Measurements from ENCODE around the gene PLAAT2. TPM values are rescaled to one million over a fixed set of nuclear protein-coding genes. Genes with fewer than 3 reads are reported as not detected.

Gene PLAAT2
- polyA plus RNA-seq, 1 of the 3 experiments (the other 2 are of a cell fraction): 0.53 TPM

DNA sequence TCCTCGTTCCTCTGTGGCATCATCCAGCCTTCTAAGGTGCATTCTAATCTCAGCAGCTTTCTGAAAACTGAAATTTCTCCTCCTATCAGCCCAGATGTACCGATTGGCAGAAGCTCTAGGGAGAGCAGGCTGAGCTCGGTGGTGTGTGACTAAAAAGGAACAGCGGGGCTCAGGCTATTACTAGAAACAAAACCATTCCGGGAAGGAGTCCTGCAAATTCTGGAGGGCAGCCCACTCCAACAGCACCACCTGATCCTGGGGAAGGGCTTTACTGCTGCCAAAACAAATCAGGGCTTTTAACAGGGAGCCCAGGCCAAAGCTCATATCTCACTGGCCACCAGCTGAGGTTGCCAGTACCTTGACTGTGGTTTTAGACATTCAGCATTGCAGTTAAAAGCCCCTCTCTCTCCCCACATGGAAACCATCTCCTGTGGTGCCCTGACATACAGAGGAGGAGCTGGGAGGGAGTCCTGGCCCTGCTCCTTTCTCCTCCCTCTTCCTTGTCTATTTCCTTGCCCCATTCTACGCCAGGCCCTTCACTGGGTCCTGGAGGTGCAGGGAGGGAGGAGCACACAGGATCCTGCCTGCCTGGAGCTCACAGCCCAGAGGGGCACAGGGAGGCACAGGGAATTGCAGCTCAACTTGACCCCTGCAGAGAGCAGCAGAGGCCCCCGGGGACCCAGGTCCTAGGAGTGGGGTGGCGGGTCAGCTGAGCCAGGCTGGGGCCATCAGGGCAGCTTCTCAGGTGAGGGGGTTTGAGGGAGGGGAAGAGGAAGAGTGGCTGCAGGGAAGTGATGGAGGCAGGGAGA is 25.7 kb downstream of the PLAAT2 start:
- WGBS (ENCODE audit: low lambda C conversion rate): 54% methylated on average over 7 of the region's 8 CpGs
- Histone ChIP-seq H3K9me3 (no peaks in the 10 kb centered on the region), H3K4me3 (ENCODE audit: low read depth in 2 of 2, low read length in 1 of 2) (no peak overlapping the region), H2AFZ (ENCODE audit: low read depth) (peak overlapping the region; percentile 39; the same call in 1 of the 2 replicates), H3K9me2 (no peaks in the 10 kb centered on the region), H3K36me3 (replicated peaks in 1 of 2; ENCODE audit: control insufficient read depth in 1 of 2, insufficient read depth in 2 of 2, low read length in 1 of 2) (no peaks in the 10 kb centered on the region), H3K79me2 (ENCODE audit: insufficient read depth) (no peaks in the 10 kb centered on the region), H3K9ac (no peak overlapping the region), H3K4me2 (peak overlapping the region; percentile 58), H3K4me1 (ENCODE audit: control insufficient read depth in 1 of 2, insufficient read depth in 2 of 2, low read depth in 1 of 2, low read length in 1 of 2) (peaks cover 0 to 16% of the 10 kb centered on the region in 2 experiments; a peak in 1 of 4 replicates), H3F3A (replicated peaks; ENCODE audit: insufficient read depth) (no peaks in the 10 kb centered on the region), H3K27ac (ENCODE audit: low read depth in 2 of 2, low read length in 1 of 2) (peak overlapping the region in 1 of 2 experiments; percentile 12; a peak in 1 of 4 replicates), H3K27me3 (ENCODE audit: insufficient read depth) (no peaks in the 10 kb centered on the region), H4K20me1 (ENCODE audit: insufficient read depth) (no peaks in the 10 kb centered on the region)
- ChIA-PET POLR2A (no interaction called here), CTCF (interaction anchor here (0.7 to 1.5 kb wide), 5 partner anchors 14 to 98 kb away, joined by 3 to 6 read pairs (median 3); no protein-coding TSS in a partner anchor)
- TF ChIP-seq USF2 (IDR thresholded peaks at IDR 0.05; ENCODE audit: borderline replicate concordance, low read depth, low read length) (no peak), REST (IDR thresholded peaks at IDR 0.05; ENCODE audit: low read depth, low read length) (no peak), POLR2AphosphoS5 (IDR thresholded peaks at IDR 0.05; ENCODE audit: low read depth, low read length) (no peak), EZH2phosphoT487 (IDR thresholded peaks at IDR 0.05; ENCODE audit: borderline replicate concordance, low read depth) (no peak), USF1 (IDR thresholded peaks at IDR 0.05; ENCODE audit: borderline replicate concordance, low read depth) (no peak), JUND (IDR thresholded peaks at IDR 0.05) (no peak), RXRA (IDR thresholded peaks at IDR 0.05; ENCODE audit: borderline replicate concordance, low read depth) (no peak), RAD21 (IDR thresholded peaks at IDR 0.05; ENCODE audit: low read length) (no peak), TCF12 (IDR thresholded peaks at IDR 0.05) (no peak), SIN3A (IDR thresholded peaks at IDR 0.05; ENCODE audit: borderline replicate concordance, low read depth, low read length) (no peak), GATA2 (CRISPR knock-in tag; IDR thresholded peaks at IDR 0.05) (no peak), MEF2A (IDR thresholded peaks at IDR 0.05; ENCODE audit: borderline replicate concordance, low read depth) (no peak), FOSL2 (IDR thresholded peaks at IDR 0.05; ENCODE audit: borderline replicate concordance, low read depth) (no peak)
- TF ChIP-seq, protein P1, sequence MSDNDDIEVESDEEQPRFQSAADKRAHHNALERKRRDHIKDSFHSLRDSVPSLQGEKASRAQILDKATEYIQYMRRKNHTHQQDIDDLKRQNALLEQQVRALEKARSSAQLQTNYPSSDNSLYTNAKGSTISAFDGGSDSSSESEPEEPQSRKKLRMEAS (IDR thresholded peaks at IDR 0.05; ENCODE audit: low read depth): no peak
- TF ChIP-seq, protein P2, sequence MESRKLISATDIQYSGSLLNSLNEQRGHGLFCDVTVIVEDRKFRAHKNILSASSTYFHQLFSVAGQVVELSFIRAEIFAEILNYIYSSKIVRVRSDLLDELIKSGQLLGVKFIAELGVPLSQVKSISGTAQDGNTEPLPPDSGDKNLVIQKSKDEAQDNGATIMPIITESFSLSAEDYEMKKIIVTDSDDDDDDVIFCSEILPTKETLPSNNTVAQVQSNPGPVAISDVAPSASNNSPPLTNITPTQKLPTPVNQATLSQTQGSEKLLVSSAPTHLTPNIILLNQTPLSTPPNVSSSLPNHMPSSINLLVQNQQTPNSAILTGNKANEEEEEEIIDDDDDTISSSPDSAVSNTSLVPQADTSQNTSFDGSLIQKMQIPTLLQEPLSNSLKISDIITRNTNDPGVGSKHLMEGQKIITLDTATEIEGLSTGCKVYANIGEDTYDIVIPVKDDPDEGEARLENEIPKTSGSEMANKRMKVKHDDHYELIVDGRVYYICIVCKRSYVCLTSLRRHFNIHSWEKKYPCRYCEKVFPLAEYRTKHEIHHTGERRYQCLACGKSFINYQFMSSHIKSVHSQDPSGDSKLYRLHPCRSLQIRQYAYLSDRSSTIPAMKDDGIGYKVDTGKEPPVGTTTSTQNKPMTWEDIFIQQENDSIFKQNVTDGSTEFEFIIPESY (IDR thresholded peaks at IDR 0.05; ENCODE audit: borderline replicate concordance, low read depth): no peak
- TF ChIP-seq, protein P3, sequence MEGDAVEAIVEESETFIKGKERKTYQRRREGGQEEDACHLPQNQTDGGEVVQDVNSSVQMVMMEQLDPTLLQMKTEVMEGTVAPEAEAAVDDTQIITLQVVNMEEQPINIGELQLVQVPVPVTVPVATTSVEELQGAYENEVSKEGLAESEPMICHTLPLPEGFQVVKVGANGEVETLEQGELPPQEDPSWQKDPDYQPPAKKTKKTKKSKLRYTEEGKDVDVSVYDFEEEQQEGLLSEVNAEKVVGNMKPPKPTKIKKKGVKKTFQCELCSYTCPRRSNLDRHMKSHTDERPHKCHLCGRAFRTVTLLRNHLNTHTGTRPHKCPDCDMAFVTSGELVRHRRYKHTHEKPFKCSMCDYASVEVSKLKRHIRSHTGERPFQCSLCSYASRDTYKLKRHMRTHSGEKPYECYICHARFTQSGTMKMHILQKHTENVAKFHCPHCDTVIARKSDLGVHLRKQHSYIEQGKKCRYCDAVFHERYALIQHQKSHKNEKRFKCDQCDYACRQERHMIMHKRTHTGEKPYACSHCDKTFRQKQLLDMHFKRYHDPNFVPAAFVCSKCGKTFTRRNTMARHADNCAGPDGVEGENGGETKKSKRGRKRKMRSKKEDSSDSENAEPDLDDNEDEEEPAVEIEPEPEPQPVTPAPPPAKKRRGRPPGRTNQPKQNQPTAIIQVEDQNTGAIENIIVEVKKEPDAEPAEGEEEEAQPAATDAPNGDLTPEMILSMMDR (IDR thresholded peaks at IDR 0.05): no peak
- no peak for DNase-seq
